ENCODE results near the gene RAD9A.

RAD9A gene

DNA sequence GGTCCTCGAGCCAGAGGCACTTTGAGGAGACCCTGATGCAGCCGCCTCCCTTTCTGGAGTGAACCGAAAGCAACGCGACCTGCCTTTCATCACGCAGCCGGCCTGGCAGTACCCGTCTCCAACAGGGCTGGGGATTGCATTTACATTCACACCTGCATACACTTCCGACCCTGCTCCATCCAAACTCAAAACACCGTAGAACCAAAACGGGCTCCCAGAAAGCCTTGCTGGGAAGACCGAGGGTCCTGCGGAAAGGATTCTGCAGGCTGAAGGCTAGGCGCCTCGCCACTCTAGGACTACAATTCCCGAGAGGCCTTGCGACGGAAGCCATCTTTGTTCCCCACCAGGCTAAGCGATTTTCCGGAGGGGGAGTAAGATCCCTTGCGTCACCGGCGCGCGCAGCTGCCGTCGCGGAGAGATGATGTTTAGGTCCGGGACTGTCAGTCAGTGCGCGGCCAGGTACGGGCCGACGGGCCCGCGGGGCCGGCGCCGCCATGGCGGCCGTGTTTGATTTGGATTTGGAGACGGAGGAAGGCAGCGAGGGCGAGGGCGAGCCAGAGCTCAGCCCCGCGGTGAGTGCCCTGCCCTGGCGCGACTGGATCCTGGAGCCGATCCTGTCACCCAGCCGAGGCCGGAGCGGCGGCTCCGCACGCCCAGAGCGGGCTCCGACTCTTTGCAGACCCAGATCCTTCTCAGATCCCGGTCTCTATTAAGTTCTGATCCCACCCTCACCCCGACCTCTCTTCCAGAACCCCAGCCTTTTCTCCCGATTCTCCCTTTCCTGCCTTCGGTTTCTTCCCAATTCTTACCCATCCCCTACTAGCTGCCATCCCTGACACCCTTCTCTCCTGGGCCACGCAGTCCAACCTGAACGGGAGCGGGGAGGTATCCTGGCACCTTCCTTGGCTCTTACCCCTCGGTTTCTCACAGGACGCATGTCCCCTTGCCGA lies 36.5 kb downstream of the RAD9A start, which contains the start of gene RPS6KB2:
Gene RPS6KB2 (plus strand): TSS at position 443 of the 950 bp plus-strand sequence. CDS start 52 bp downstream, at position 495.
- DNase-seq (ENCODE audit: low read depth) = peak; percentile 95

DNA sequence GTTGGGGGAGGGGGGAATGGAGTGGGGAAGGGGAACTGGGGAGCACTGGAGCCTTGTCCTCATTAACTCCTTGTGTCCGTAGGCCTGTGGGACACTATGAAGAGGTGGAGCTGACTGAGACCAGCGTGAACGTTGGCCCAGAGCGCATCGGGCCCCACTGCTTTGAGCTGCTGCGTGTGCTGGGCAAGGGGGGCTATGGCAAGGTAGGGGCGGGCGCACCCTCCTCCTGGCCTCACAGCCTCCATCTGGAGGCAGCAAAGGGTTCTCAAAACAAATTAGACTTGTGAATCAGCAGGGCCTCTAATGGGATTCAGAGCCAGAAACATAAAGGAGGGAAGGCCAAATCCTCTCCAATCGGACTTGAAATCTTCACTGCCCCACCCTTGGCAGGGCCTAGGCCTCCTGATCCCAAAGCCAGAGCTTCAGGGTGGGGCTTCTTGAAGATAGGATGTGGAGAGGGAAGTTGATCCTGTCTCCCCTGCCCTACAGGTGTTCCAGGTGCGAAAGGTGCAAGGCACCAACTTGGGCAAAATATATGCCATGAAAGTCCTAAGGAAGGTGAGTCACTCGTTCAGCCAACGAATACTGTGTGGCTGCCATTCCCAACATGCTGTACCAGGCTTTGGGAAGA lies 37.4 kb downstream of the RAD9A start:
- no peak for DNase-seq (ENCODE audit: low read depth)

DNA sequence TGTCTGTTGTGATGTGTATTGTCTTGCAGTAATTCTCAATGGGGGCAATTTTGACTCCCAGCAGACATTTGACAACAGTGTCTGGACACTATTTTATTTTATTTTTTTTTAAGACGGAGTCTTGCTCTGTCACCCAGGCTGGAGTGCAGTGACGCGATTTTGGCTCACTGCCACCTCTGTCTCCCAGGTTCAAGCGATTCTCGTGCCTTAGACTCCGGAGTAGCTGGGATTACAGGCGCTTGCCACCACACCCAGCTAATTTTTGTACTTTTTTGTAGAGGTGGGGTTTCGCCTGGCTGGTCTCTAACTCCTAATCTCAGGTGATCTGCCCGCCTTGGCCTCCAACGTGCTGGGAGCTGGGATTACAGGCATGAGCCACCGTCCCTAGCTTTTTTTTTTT lies 37.9 kb downstream of the RAD9A start:
- no peak for DNase-seq (ENCODE audit: low read depth)

DNA sequence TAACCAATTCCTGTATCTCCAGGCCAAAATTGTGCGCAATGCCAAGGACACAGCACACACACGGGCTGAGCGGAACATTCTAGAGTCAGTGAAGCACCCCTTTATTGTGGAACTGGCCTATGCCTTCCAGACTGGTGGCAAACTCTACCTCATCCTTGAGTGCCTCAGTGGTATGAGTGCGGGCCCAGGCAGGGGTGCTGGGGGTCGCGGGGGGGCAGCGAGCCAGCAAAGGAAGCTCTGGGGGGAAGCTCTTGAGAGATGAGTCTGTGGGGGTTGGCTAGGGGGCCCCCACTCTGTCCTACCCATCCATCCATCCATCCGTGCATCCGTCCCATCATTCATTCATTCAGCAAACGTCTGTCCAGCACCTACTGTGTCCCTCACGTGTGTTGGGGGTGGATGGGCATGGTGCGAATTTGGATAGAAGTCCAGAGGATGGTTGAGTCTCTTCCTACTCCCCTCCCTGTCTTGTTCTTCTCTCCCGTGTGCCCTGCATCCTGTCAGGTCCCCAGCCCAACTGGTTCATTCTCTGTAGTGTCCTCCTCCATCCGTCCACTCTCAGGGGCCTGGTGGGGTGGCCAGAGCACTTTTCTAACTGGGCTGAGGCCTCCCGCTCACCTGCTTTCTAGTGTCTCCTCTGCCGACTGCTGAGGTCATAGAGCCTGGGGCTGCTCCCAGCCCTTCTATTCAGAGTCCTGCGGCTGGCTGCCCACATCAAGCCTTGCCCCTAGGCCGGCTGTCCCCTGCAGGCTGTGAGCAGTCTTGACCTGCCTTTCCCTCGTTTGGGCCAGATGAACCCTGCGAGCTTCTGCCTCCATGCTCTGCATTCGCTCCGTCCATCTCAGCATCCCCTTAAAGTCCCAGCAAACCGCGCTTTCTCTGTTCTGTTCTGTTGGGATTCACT lies 39.8 kb downstream of the RAD9A start:
- DNase-seq (ENCODE audit: low read depth) = no peak

DNA sequence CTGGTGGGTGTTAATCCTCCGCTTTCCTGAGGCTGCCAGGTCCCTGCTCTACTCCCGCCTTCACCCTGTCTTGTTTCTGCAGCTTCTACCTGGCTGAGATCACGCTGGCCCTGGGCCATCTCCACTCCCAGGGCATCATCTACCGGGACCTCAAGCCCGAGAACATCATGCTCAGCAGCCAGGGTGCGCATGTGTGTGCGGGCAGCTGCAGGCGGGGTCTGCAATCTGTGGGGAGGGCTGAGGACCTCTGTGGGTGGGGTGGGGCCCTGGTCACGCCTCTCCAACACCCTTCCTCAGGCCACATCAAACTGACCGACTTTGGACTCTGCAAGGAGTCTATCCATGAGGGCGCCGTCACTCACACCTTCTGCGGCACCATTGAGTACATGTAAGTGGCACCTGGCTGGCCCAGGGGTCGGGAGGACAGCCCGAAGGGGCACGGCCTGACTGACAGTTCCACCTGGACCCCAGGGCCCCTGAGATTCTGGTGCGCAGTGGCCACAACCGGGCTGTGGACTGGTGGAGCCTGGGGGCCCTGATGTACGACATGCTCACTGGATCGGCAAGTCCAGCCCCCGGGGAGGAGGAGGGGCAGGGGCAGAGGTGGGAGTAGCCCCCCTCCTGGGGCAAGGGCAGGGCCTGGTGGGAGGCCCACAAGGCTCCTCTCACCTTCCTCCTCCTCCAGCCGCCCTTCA lies 41.0 kb downstream of the RAD9A start:
- no peak for DNase-seq (ENCODE audit: low read depth)

DNA sequence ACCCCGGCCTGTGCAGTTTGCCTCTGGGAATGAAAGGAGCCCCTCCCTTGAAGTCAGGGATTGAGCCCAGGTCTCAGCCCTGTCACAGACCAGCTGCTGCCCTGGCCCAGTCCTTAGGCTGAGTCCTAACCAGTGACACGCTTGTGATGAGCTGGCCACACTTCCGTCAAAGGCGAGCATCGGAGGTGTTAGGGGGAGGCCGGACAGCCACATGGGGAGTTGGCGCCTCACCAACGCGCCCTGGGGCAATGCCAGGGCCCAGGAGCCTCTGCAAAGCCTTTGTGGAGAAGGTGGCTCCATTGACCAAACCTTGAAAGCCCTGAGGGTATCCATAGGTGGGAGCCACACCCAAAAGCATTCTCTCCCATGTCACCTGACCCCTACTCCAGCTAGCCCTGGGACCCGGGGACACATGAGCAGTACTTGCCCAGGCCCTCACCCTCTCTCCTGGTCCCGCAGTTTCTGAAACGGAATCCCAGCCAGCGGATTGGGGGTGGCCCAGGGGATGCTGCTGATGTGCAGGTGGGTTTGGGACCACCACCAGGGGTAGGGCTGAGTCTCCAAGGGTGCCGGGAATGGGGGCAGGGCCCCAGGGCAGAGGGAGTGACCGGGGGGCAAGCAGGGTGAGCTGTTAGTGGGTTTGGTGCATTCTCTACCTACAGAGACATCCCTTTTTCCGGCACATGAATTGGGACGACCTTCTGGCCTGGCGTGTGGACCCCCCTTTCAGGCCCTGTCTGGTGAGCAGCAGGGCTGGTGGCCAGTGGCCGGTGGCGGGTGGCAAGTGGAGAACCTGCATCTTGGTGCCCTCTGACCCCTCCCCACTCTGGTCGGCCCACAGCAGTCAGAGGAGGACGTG lies 42.0 kb downstream of the RAD9A start:
- no peak for DNase-seq (ENCODE audit: low read depth)

DNA sequence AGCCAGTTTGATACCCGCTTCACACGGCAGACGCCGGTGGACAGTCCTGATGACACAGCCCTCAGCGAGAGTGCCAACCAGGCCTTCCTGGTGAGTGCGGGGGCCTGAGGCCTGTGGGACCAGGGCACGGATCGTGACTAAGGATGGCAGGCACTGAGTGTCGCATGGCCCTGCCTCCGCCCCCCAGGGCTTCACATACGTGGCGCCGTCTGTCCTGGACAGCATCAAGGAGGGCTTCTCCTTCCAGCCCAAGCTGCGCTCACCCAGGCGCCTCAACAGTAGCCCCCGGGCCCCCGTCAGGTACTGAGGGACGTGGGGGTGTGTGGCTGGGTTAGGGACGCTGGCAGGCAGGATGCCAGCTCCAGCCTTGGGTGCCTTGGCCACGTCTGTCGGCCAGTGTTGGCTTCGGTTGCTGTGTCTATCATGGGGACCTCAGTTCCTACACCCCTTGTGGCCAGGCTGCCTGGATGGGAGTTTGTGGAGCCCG lies 42.7 kb downstream of the RAD9A start:
- no peak for DNase-seq (ENCODE audit: low read depth)

DNA sequence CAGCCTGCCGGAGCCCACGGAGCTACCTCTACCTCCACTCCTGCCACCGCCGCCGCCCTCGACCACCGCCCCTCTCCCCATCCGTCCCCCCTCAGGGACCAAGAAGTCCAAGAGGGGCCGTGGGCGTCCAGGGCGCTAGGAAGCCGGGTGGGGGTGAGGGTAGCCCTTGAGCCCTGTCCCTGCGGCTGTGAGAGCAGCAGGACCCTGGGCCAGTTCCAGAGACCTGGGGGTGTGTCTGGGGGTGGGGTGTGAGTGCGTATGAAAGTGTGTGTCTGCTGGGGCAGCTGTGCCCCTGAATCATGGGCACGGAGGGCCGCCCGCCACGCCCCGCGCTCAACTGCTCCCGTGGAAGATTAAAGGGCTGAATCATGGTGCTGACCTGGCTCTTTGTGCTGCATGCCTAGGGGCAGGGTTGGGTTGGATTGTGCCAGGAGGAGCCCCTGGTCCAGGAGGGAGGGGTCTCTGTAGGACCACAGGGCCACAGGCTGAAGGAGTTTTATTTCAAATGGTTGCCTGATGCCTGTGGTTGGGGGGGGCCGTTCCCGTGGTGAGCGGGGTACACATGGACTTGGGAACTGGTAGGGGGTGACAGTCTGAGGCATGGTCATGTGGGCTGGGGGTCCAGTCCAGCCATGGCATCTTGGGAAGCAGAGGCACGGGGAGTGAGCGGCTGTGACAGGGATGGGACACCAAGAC lies 43.4 kb downstream of the RAD9A start:
- no peak for DNase-seq (ENCODE audit: low read depth)

DNA sequence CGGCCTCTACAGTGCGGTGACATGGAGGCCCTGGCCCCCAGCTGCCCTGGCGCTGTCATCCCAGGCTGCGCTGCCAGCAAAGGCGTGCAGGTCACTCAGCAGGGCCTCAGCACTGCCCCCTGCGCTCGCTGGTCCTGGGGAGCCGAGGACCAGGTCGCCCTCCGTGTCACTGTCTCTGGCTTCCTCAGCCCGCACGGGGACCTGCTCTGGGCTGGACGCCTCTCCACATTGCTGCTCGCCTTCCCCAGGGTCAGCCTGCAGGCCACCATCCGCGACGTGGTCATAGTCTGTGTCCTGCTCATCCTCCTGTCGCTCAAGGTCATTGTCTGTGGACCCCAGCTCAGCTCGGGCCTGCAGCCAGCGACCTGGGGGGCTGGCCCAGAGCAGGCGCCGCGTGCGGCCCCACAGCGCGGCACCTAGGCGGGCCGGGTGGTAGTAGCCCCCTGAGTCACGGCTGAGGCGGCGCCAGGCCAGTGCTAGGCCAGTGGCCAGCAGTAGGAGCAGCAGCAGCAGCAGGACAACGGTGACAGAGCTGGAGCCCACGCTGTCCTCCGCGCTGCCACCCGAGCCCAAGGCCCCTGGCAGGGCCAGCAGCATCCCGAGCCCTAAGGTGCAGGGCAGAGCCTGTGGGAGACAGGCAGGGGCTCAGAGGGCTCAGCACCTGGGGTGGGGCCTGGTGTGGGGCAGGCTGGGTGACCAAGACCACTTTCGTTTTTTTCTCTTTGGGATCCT lies 44.1 kb downstream of the RAD9A start:
- no peak for DNase-seq (ENCODE audit: low read depth)

DNA sequence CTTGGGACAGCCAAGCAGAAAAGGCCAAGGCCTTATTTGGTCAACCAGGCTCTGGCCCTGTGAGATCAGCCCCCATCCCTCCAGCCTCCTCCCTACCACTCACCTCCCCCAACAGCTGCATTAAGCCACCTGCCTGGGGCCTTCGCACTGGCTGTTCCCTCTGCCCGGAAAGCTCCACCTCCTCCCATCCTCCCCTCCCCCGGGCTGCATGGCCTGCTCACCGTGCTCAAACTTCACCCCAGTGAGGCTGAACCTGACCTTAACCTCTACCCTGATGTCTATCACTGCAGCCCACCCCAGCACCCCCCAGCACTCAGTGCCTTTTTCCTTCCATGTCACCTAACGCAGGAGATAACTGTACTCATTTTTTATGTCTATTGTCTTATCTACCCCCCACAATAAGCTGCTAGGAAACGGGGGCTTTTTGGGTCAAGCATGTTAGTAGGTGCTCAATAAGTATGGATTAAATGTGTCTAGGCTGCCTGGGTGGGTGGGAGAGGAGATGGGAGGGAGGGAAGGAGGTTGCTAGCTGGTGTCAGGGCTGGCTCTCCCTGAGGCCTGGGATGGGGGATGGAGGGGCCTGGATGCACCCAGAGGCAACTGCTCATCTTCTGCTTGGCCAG lies 44.8 kb downstream of the RAD9A start:
- no peak for DNase-seq (ENCODE audit: low read depth)

DNA sequence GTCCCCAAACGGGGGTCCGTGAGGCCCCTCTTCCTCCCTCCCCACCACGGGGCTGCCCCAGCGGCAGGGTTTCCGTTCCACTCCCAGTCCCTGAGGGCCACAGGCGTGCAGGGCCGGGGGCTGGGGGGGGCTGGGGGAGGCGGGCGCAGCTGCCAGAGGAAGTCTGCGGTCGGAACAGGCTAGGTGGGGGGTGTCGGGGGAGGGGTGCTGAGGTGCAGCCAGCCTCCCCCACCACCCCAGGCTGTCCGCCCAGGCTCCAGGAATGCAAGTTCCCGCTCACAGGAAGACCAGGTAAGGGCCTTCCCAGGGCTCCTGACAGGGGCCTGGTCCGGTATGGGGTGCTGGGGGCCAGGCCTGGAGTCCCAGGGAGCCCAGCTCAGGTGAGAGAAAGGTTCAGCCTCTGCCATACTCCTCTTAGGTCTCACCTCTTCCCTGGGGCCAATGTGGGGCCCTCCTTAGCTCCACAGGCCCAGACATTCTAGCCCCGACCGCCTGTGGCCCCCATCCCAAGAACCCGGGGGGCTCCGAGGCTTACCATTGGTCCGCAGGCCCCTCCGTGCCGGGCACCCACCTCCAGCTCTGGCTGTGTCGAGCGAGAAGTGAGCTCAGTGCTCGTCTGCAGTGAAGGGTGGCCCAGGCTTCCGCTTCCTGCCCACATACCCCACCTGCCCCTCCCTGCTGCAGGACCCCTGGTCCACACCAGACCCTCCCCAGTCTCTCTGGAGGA lies 45.5 kb downstream of the RAD9A start, which contains the start of gene PTPRCAP:
Gene PTPRCAP (minus strand): TSS at position 601 of the 727 bp plus-strand sequence. CDS start 63 bp downstream, at position 538.
- DNase-seq (ENCODE audit: low read depth) = no peak

DNA sequence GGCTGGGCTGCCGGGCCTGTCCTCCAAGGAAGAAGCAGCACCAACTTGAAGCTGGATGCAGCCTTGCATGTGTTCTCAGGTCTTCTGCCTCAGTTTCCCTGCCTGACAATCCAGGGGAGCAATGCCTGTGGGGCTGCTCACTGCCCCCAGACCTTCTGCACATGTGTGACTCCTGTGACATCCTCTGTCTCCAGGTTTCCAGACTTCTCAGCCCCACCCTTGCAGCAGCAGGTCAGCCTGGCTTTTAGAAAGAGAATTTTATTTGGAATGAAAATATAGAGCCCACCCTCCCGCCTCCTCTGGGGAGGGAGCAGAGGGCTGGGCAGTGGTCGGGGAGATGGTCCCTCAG lies 46.0 kb downstream of the RAD9A start:
- DNase-seq (ENCODE audit: low read depth) = no peak

DNA sequence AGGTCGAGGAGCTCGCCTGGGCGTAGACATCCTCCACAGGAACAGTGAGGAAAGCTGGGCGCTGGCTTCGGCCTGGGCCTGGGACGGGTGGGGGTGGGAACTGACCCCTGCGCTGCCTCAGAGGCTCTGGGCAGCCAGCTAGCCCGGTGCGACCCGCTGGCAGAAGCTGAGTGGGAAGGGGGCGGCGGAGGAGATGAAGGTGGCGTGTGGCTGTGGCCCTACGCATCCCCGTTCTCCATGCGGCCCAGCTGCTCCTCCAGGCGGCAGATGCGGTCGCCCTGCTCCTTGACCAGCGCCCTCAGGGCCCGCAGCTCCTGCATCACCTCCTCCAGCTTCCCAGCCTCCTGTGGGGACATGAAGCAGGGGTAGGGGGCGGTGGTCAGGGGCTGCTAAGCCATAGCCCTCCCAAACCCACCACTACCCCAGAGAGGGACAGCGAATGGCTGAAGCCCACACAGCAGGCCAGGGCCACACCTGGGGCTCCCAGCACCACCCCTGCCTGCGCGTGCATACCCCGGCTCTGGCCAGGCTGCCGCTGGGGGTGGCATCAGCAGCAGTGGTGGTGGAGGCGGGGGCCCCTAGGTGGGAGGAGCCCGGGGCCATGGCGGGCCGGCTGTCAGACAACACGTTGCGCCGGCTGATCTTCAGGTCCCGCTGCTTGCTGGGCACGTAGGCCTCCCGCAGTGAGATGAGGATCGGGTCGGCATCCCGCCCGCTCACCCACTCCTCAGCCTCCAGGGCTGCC lies 46.5 kb downstream of the RAD9A start:
- no peak for DNase-seq (ENCODE audit: low read depth)

DNA sequence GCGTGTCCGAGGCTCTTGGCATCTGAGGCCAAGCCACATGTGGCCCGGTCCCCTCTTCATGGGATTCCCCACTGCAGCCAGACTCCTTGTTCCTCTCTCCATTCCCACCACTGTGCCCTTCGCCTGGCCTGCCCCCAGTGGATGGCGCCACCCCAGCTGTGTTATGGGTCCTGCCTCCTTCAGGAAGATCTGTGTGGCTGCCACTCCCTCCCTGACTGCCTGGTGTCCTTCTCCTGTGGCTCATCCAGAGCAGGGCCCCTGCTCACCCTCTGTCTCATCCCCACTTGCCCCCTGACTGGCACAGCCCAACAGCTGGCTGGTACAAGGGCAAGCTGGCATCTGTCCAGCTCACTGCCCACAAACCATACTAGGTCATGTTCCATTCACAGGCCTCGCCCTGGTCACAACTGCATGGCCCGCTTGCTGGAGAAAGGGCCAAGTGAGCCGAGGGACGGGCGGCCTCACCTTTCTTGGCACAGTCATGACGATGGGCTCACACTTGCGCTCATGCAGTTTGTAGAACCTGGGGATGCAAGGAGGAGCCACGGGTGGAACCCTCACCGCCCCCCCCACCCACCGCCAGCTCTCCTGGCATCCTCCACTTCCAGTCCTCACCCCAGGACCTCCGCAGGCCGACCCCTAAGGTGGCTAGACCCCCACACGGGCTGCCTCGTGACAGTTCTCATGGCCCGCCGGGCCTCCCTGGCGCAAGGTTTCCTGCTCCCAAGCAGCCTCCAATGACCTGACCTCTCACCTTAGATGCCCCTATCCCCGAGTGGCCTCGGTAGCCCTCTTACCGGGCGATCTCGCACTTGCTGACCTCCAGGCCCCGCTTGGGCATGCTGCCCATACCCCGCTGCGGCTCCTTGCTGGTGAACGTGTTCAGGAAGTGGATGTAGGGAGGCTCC lies 47.8 kb downstream of the RAD9A start:
- DNase-seq (ENCODE audit: low read depth) = peak; percentile 28

DNA sequence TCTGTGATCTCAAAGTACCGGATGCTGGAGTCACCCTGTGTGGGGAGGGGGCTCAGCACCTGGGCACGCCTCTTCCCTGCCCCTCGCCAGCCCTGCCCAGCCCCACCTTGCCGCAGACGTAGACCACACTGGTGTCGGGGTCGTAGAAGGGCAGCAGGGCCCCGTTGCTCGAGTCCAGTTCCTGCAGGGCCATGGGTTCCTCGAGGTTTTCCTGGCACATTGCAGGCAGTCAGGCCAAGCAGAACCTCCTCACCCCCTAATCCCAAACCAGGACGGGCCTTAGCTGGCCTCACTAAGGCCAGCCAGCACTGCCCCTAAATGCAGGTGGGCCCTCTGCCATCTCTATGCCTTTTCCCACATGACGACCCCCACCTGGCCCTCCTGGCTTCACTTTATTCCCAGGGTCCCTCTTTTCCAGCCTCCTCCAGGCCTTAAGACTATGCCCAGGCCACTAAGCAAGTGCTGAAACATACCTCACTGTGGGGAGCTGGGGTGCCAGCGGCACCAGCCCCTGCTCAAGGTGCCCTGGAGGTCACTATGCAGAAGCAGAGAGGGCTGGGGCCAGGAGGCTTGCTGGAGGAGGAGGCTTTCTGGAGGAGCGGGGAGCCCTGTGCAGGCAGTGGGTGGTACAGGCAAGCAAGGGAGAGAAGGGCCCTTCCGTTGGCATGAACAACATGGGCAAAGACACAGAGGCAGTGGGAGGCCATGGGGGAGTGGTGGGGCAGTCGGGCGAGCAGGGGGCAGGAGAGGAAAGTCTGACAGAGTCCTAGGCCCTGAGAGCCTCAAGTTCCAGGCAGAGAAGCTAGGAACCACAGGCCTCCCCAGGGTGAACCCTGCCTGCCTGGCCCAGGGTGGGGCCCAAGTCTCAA lies 48.7 kb downstream of the RAD9A start:
- DNase-seq (ENCODE audit: low read depth) = no peak
